Cardiac muscle cell (in vitro differentiated cells and primary cell): ENCODE data around the gene ZDHHC5. TPM values are rescaled to one million over a fixed set of nuclear protein-coding genes. Genes with fewer than 3 reads are reported as not detected.
A peak's percentile ranks its signal among the peaks of the same experiment; 100 is the strongest.
"Not testable (repeated sequence)": the region's sequence is repeated elsewhere in the genome, so short reads cannot be mapped to it uniquely, and the experiment has no call there.

ENCODE experiments used
- DNase-seq, 2 donors: peaks; one replicate each; pipeline versions ENCODE4 v3.0.0 to v3.0.0-alpha.2; 2010 to 2017; ENCODE audit warnings: low read depth in 1 of 2, low spot score in 1 of 2
- H3K27ac ChIP-seq: fragments of 200-600 bp; sonication (generic); 2 replicates; pipeline ENCODE4 v1.5.1; 2016
- H3K27me3 ChIP-seq: fragments of 200-600 bp; sonication (generic); 2 replicates; pipeline ENCODE4 v1.6.0; 2016; ENCODE audit warnings: control low read depth
- H3K36me3 ChIP-seq: fragments of 200-600 bp; sonication (generic); 2 replicates; pipeline ENCODE4 v1.5.1; 2016; ENCODE audit warnings: control low read depth
- H3K4me1 ChIP-seq: fragments of 200-600 bp; sonication (generic); 2 replicates; pipeline ENCODE4 v1.8.1; 2017; ENCODE audit warnings: low read depth, mild to moderate bottlenecking, mixed run types
- H3K4me3 ChIP-seq: fragments of 200-600 bp; sonication (generic); 2 replicates; pipeline ENCODE4 v1.5.1; 2016; ENCODE audit warnings: mild to moderate bottlenecking
- H3K9me3 ChIP-seq: fragments of 200-600 bp; sonication (generic); 2 replicates; pipeline ENCODE4 v1.5.1; 2017; ENCODE audit warnings: low read depth, mild to moderate bottlenecking, control low read depth
- polyA plus RNA-seq: library from polyadenylated mRNA; unstranded; fragments of >200 nt; fragmentation: Nextera tagmentation; extraction: Ambion mirVana; gene quantifications from 2 replicates; pipeline ENCODE4 v1.2.1, GENCODE V29; 2016
- total RNA-seq: library from RNA; depleted of rRNA; stranded (reverse); fragments of >200 nt; gene quantifications from 2 replicates; pipeline ENCODE4 v1.2.3, GENCODE V29; 2016
- TF ChIP-seq, protein P1 (sequence below): IDR thresholded peaks from 2 replicates; pipeline ENCODE4 v1.5.1; 2012; ENCODE audit warnings: low read depth, mild to moderate bottlenecking, low read length

The ZDHHC5 gene
- total and polyA plus RNA-seq, 2 experiments from 2014 or later, result 24.9 to 30.9 TPM

DNA sequence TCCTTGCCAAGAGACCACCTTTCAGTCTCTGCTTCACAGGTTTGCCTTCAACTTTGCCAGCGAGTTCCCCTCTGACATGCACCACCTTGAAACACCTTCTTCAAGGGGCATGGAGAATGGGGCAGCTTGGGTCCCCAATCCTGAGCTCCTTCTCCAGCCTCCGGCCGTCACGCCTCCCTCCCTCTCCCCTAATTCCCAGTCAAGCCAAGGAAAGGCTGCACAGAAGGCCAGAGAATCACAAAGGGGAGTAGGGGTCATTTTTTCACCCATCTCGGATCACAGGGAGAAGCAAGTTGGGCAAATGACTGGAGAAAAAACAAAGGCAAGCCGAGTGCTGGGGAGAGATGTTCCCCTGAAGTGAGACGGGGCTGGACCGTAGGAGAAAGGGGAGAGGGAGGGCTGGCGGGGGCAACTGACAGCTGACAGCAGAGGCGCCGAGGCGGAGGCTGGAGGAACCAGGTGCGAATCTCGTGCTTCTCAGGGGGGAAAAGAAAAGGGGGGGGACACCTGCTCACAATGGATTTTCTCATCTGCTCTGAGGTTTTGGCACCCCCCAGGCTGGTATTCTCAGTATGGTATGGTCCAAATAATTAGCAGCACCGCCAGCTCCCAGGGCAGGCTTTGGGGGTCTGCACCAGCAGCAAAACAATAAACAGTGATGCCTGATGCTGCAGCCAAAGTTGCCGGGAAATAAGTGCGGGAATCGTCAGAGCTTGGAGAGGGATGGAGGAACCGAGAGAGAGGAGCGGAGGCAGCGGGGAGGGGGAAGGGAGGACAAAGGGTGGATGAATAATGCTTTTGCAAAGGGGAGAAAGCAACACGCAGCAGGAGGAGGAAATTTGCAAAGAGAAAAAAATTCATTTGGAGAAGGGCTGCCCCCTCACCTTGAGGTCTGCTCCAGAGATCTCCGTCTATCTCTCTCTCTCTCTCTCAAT lies 18.8 kb upstream of the ZDHHC5 start:
- Histone ChIP-seq H3K4me1 (peaks cover 59% of the 10 kb centered on the region), H3K9me3 (no peaks in the 10 kb centered on the region), H3K27ac (peak overlapping the region; percentile 36), H3K27me3 (no peaks in the 10 kb centered on the region), H3K36me3 (no peaks in the 10 kb centered on the region), H3K4me3 (peak overlapping the region; percentile 26)
- peak; percentile 37 to 56 for DNase-seq
- TF ChIP-seq, protein P1, sequence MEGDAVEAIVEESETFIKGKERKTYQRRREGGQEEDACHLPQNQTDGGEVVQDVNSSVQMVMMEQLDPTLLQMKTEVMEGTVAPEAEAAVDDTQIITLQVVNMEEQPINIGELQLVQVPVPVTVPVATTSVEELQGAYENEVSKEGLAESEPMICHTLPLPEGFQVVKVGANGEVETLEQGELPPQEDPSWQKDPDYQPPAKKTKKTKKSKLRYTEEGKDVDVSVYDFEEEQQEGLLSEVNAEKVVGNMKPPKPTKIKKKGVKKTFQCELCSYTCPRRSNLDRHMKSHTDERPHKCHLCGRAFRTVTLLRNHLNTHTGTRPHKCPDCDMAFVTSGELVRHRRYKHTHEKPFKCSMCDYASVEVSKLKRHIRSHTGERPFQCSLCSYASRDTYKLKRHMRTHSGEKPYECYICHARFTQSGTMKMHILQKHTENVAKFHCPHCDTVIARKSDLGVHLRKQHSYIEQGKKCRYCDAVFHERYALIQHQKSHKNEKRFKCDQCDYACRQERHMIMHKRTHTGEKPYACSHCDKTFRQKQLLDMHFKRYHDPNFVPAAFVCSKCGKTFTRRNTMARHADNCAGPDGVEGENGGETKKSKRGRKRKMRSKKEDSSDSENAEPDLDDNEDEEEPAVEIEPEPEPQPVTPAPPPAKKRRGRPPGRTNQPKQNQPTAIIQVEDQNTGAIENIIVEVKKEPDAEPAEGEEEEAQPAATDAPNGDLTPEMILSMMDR, result no peak

DNA sequence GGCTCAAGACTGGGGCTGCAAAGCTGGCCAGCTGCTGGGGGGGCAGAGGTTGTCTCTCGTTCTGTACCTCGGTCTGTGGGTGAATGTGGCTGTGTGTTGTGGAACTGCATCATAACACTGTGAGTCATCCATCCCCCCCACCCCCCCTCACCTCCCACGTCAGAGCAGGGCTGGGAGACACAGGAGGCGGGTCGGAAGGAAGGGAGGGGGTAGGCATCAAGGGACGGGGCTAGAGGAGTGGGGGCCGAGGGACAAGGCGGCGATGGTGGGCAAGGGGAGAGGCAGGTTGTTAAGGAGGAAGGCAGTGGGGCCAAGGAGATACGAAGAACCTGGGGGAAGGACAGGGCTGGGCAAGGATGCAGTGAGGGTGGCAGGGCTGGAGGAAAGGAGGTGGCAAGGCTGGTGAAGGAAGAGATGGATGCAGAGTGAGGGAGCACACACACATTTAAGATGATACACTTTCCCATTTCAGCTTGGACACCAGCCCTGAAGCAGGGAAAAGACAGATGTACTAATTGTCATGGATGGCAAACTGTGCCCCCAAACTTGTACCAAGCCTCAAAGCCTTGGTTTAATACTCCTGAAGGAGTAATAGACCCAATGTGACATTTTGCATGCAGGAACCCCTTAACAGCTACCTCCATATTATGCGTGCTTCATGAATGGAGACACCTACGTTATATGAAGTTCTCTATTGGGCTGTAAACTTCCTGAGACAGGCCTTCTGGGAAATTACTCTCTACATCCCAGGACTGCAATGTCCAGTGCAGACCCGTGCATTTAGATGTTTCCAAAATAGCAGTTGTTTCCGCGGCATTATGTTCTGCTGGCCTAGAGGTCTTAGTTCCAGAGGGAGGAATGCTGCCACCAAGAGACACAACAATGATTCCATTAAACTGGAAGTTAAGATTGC lies 17.8 kb upstream of the ZDHHC5 start, which contains the start of gene YPEL4:
YPEL4 (minus strand) TSS at position 87 of the 913 bp plus-strand sequence. CDS start 2,805 bp downstream, outside the sequence.
- peak within 1 kb of the TSS; percentile 26 for H3K4me3 ChIP-seq
- DNase-seq, result peak; percentile 63 to 87
- H3K27me3 ChIP-seq, result no peaks in the 10 kb centered on the region
- peak within 1 kb of the TSS; percentile 36 for H3K27ac ChIP-seq
- H3K4me1 ChIP-seq, result peaks cover 54% of the 10 kb centered on the region
- no peaks in the 10 kb centered on the region for H3K36me3 ChIP-seq
- H3K9me3 ChIP-seq, result no peaks in the 10 kb centered on the region
- TF ChIP-seq, protein P1, result no peak

DNA sequence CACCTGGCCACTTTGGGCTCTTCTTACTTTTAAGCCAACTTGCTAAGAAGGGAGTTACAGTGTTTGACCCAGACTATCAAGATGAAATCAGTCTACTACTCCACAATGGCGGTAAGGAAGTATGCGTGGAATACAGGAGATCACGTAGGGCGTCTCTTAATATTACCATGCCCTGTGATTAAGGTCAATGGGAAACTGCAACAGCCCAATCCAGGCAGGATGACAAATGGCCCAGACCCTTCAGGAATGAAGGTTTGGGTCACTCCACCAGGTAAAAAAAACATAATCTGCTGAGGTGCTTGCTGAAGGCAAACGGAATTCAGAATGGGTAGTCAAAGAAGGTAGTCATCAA lies 17.2 kb upstream of the ZDHHC5 start:
- TF ChIP-seq, protein P1, result no peak
- no peak for DNase-seq
- no peaks in the 10 kb centered on the region for H3K9me3 ChIP-seq
- no peak overlapping the region for H3K27ac ChIP-seq
- H3K4me1 ChIP-seq, result peaks cover 47% of the 10 kb centered on the region
- H3K27me3 ChIP-seq, result no peaks in the 10 kb centered on the region
- no peaks in the 10 kb centered on the region for H3K36me3 ChIP-seq
- peak overlapping the region; percentile 26 for H3K4me3 ChIP-seq

DNA sequence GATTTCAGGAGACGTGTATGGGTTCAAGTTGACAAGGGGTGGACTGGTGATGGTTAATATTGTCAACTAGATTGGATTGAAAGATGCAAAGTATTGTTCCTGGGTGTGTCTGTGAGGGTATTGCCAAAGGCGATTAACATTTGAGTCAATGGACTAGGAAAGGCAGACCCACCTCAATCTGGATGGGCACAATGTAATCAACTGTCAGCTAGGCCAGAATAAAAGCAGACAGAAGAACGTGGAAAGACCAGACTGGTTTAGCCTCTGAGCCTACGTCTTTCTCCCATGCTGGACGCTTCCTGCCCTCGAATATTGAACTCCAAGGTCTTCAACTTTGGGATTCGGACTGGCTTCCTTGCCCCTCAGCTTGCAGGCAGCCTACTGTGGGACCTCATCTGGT lies 16.5 kb upstream of the ZDHHC5 start:
- Histone ChIP-seq H3K4me3 (no peak overlapping the region), H3K9me3 (no peaks in the 10 kb centered on the region), H3K27ac (no peak overlapping the region), H3K4me1 (peaks cover 41% of the 10 kb centered on the region), H3K27me3 (no peaks in the 10 kb centered on the region), H3K36me3 (no peaks in the 10 kb centered on the region)
- TF ChIP-seq, protein P1, result no peak
- no peak for DNase-seq

DNA sequence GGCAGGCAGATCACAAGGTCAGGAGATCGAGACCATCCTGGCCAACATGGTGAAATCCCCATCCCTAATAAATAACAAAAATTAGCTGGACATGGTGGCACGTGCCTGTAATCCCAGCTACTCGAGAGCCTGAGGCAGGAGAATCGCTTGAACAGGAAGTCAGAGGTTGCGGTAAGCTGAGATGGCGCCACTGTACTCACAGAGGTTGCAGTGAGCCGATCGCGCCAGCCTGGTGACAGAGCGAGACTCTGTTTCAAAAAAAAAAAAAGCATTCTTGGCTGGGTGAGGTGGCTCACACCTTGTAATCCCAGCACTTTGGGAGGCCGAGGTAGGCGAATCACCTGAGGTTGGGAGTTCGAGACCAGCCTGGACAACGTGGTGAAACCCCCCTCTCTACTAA lies 15.7 kb upstream of the ZDHHC5 start:
- not testable (repeated sequence) for H3K27ac ChIP-seq, DNase-seq, H3K36me3 ChIP-seq, H3K9me3 ChIP-seq, H3K27me3 ChIP-seq, H3K4me3 ChIP-seq
- H3K4me1 ChIP-seq, result peaks cover 32% of the 10 kb centered on the region
